Testis (tissue), 2 donors: ENCODE data around the gene L3MBTL4.

Experiments used
- CTCF ChIP-seq, 3 experiments: fragments of 450-650 bp in 2 of 3; fragments of 200-600 bp in 1 of 3; sonication (generic) in 1 of 3; IDR thresholded peaks; one replicate each; pipeline ENCODE4 v1.5.1; 2016 to 2019; ENCODE audit warnings: antibody characterized with exemption in 3 of 3, mild to moderate bottlenecking in 2 of 3, moderate library complexity in 1 of 3
- POLR2A ChIP-seq: fragments of 450-650 bp; IDR thresholded peaks from one replicate; pipeline ENCODE4 v1.6.1; 2017; ENCODE audit warnings: antibody characterized with exemption, mild to moderate bottlenecking, moderate library complexity

DNA sequence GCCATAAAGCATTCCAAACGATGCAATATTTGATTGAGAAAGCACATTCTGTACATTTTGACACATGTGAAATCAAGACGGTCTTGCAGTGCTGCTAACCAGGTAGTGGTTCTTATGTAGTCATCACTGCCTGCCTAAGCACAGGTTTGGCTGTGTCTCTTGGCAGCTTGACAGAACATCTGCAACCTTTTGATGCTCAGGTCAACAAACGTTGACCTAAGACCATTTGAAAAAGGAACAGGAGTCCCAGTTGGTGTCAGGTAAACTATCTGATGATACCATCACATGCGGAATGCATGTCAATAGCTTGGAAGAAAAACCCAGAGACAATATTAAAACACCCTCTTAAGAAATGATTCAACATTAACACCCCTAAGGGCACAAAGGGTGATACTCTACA is 80.7 kb downstream of the L3MBTL4 start:
- TF ChIP-seq POLR2A (no peak), CTCF (IDR thresholded peaks at IDR 0.05) (no peak)
